MM.1S (cell line): ENCODE data around the gene GGTA1.

ENCODE experiments used
- DNase-seq: peaks from one replicate; pipeline ENCODE4 v3.0.0-alpha.2; 2015
- H2AFZ ChIP-seq: fragments of 300-600 bp; sonication (generic); 2 replicates; pipeline ENCODE4 v1.6.0; 2016; ENCODE audit warnings: antibody characterized with exemption, low read length
- H3F3A ChIP-seq: fragments of 300-600 bp; sonication (generic); 2 replicates; pipeline ENCODE4 v1.6.1; 2016; ENCODE audit warnings: mild to moderate bottlenecking, antibody characterized with exemption, low read length, moderate library complexity, mixed read lengths; ENCODE audit not compliant: insufficient read depth
- H3K27ac ChIP-seq: fragments of 300-600 bp; sonication (generic); 2 replicates; pipeline ENCODE4 v1.5.1; 2016; ENCODE audit warnings: mild to moderate bottlenecking, low read length
- H3K27me3 ChIP-seq: fragments of 300-600 bp; sonication (generic); replicated peaks from 2 replicates; pipeline ENCODE4 v1.6.0; 2016; ENCODE audit warnings: low read length; ENCODE audit not compliant: insufficient read depth
- H3K36me3 ChIP-seq: fragments of 300-600 bp; sonication (generic); replicated peaks from 2 replicates; pipeline ENCODE4 v1.6.1; 2016; ENCODE audit warnings: mild to moderate bottlenecking, low read length, mixed read lengths; ENCODE audit not compliant: insufficient read depth
- H3K4me1 ChIP-seq: fragments of 300-600 bp; sonication (generic); 2 replicates; pipeline ENCODE4 v1.6.1; 2016; ENCODE audit warnings: low read length, mixed read lengths
- H3K4me2 ChIP-seq: fragments of 300-600 bp; sonication (generic); 2 replicates; pipeline ENCODE4 v1.6.0; 2016; ENCODE audit warnings: low read depth, low read length
- H3K4me3 ChIP-seq: fragments of 300-600 bp; sonication (generic); 2 replicates; pipeline ENCODE4 v1.5.1; 2016; ENCODE audit warnings: low read length, mixed read lengths
- H3K79me2 ChIP-seq: fragments of 300-600 bp; sonication (generic); 2 replicates; pipeline ENCODE4 v1.6.1; 2016; ENCODE audit warnings: mixed run types, low read length, mixed read lengths
- H3K9ac ChIP-seq: fragments of 300-600 bp; sonication (generic); 2 replicates; pipeline ENCODE4 v1.6.1; 2016; ENCODE audit warnings: low read length, mixed read lengths
- H3K9me2 ChIP-seq: fragments of 300-600 bp; sonication (generic); replicated peaks from 2 replicates; pipeline ENCODE4 v1.6.1; 2016; ENCODE audit warnings: mild to moderate bottlenecking, low read length, mixed read lengths; ENCODE audit not compliant: insufficient read depth
- H3K9me3 ChIP-seq: fragments of 300-600 bp; sonication (generic); replicated peaks from 2 replicates; pipeline ENCODE4 v1.6.1; 2016; ENCODE audit warnings: mild to moderate bottlenecking, low read length, mixed read lengths; ENCODE audit not compliant: insufficient read depth
- H4K20me1 ChIP-seq: fragments of 300-600 bp; sonication (generic); 2 replicates; pipeline ENCODE4 v1.6.1; 2016; ENCODE audit warnings: mild to moderate bottlenecking, low read length, moderate library complexity, mixed read lengths; ENCODE audit not compliant: insufficient read depth
- EZH2 ChIP-seq: fragments of 300-600 bp; sonication (generic); optimal IDR thresholded peaks from 2 replicates; pipeline ENCODE3; 2017; ENCODE audit warnings: low read depth, mild to moderate bottlenecking, antibody characterized with exemption, low read length, mixed read lengths
- EZH2phosphoT487 ChIP-seq: fragments of 300-600 bp; sonication (generic); IDR thresholded peaks from 2 replicates; pipeline ENCODE4 v1.6.1; 2018; ENCODE audit warnings: antibody characterized with exemption, low read length
- TF ChIP-seq, protein P1 (sequence below): fragments of 300-600 bp; sonication (generic); IDR thresholded peaks from 2 replicates; pipeline ENCODE4 v1.5.1; 2016; ENCODE audit warnings: antibody characterized with exemption, low read length, mixed read lengths

GGTA1 gene

DNA sequence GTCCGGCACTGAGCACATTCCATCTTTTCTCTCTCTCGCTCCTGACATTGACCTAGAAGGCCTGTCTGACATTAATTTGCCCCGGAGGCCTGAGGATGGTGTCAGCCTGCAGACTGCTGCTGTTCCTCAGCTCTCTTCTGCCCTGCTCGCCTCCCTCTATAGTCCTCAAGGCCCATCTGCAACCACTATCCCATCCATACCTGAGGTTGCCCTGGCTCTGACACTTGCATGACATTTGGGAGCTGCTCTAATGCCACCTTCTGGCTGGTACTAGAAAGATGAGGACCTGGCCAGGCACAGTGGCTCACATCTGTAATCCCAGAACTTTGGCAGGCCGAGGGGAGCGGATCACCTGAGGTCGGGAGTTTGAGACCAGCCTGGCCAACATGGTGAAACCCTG, 38.6 kb upstream of the GGTA1 start:
- Histone ChIP-seq H3K9me2 (no peaks in the 10 kb centered on the region), H3K27me3 (peaks cover 3% of the 10 kb centered on the region; the same call in 1 of the 2 replicates), H3K27ac (no peak overlapping the region), H3K4me2 (no peak overlapping the region), H3K79me2 (no peaks in the 10 kb centered on the region), H4K20me1 (no peaks in the 10 kb centered on the region), H3K9me3 (no peaks in the 10 kb centered on the region), H3K9ac (no peak overlapping the region), H2AFZ (no peak overlapping the region), H3F3A (no peaks in the 10 kb centered on the region), H3K4me1 (no peaks in the 10 kb centered on the region), H3K4me3 (no peak overlapping the region), H3K36me3 (no peaks in the 10 kb centered on the region)
- TF ChIP-seq EZH2 (no peak), EZH2phosphoT487 (no peak)
- TF ChIP-seq, protein P1, sequence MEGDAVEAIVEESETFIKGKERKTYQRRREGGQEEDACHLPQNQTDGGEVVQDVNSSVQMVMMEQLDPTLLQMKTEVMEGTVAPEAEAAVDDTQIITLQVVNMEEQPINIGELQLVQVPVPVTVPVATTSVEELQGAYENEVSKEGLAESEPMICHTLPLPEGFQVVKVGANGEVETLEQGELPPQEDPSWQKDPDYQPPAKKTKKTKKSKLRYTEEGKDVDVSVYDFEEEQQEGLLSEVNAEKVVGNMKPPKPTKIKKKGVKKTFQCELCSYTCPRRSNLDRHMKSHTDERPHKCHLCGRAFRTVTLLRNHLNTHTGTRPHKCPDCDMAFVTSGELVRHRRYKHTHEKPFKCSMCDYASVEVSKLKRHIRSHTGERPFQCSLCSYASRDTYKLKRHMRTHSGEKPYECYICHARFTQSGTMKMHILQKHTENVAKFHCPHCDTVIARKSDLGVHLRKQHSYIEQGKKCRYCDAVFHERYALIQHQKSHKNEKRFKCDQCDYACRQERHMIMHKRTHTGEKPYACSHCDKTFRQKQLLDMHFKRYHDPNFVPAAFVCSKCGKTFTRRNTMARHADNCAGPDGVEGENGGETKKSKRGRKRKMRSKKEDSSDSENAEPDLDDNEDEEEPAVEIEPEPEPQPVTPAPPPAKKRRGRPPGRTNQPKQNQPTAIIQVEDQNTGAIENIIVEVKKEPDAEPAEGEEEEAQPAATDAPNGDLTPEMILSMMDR: no peak; the same call in 1 of the 2 replicates
- DNase-seq: no peak

DNA sequence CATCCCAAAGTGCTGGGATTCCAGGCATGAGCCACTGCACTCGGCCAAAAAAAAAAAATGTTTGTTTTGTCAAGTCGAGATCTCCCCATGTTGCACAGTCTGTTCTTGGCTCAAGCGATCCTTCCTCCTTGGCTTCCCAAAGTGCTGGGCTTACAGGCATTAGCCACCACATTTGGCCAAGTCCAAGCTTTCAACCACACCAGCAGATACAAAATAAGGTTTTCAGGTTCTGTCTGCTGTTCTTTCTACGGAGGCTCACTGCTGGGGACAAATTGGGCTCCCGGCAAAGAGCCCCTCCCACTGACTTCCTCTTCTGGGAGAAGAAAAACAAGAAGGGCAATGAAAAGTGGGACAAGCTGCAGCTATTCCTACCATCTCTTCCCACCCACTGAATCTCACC, 37.6 kb upstream of the GGTA1 start:
- Histone ChIP-seq H3K4me3 (no peak overlapping the region), H3K9me2 (no peaks in the 10 kb centered on the region), H3K27ac (no peak overlapping the region), H3K79me2 (no peaks in the 10 kb centered on the region), H3K4me1 (no peaks in the 10 kb centered on the region), H3K9ac (no peak overlapping the region), H3K27me3 (peaks cover 3% of the 10 kb centered on the region; the same call in 1 of the 2 replicates), H4K20me1 (no peaks in the 10 kb centered on the region), H3K36me3 (no peaks in the 10 kb centered on the region), H3F3A (no peaks in the 10 kb centered on the region), H3K9me3 (no peaks in the 10 kb centered on the region), H2AFZ (no peak overlapping the region), H3K4me2 (no peak overlapping the region)
- DNase-seq: no peak
- TF ChIP-seq EZH2phosphoT487 (no peak), EZH2 (no peak)
- TF ChIP-seq, protein P1: no peak

DNA sequence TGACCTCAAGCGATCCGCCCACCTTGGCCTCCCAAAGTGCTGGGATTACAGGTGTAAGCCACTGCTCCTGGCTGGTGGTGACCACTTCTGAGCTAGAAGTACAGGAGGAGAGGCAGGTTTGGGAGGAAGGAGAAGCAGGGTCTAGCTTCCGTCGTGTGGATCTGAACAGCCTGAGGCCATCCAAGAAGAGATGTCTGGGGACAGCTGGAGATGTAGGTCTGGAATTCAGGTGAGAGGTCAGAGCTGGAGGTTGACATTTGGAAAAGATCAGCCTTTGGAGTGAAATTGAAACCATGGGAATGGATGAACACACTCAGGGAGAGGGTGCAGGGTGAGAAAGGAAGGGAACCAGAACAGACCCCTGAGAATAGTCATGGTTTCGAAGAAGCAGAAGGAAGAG, 33.2 kb upstream of the GGTA1 start:
- Histone ChIP-seq H3K27me3 (no peaks in the 10 kb centered on the region; the same call in 1 of the 2 replicates), H3K4me1 (no peaks in the 10 kb centered on the region), H4K20me1 (no peaks in the 10 kb centered on the region), H2AFZ (no peak overlapping the region), H3K36me3 (no peaks in the 10 kb centered on the region), H3K9me3 (no peaks in the 10 kb centered on the region), H3K4me3 (no peak overlapping the region), H3K9me2 (no peaks in the 10 kb centered on the region), H3F3A (no peaks in the 10 kb centered on the region), H3K9ac (no peak overlapping the region), H3K27ac (no peak overlapping the region), H3K4me2 (no peak overlapping the region), H3K79me2 (no peaks in the 10 kb centered on the region)
- no peak for DNase-seq
- no peak for TF ChIP-seq EZH2
- no peak for TF ChIP-seq EZH2phosphoT487
- TF ChIP-seq, protein P1: no peak
